HG03060 (cell line): Measurements from ENCODE around the gene OR5D18.
"Not testable (repeated sequence)": the region's sequence is repeated elsewhere in the genome, so short reads cannot be mapped to it uniquely, and the experiment has no call there.

Experiments
- ATAC-seq: cut with Tn5 transposase; IDR thresholded peaks from one replicate; pipeline ENCODE4 v1.9.1; 2021; ENCODE audit warnings: low read depth, moderate number of reproducible peaks; ENCODE audit not compliant: unreplicated experiment

The OR5D18 gene

GRCh38 chr11:55819330-55819729, at the start of gene OR5D18:
OR5D18 (plus strand) TSS chr11:55819630; CDS start chr11:55819630, 0 bp downstream.
- no peak for ATAC-seq

DNA sequence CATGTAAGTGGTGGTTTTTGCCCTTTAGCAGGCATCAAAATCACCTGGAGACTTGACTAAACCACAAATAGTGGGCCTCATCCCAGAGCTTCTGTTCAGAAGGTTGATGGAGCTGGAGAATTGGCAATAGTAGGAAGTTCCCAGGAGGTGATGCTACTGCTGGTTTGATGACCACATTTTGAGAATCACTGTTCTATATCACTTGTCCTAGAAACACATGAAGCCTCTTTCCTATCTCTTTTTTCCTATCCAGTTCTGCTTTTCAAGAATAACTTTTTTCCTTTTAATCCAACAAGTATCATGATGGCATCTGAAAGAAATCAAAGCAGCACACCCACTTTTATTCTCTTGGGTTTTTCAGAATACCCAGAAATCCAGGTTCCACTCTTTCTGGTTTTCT, 46.3 kb upstream of the OR5D18 start, which contains the start of gene OR5D13:
Gene OR5D13, plus strand, starts transcription at position 301 of the 400 bp plus-strand sequence. Its CDS starts 0 bp downstream, at position 301.
- no peak for ATAC-seq

DNA sequence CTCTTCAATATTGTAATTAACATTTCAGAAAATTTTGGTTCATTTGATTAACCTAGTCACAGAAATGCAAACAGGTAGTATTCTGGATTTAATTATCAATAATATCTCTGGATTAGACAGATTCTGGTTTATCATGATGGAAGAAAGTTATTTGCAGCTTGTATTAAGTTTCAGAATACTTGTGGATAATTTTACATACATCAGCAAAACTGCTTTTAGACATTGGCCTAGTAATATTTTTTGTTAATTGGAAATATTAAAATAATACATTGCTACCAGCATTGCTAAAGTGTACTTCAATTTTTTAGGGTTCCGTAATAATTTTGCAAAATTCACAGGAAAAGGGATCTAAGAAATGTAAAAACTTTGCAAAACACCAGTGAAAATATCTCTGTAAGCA, 27.8 kb upstream of the OR5D18 start:
- ATAC-seq, result no peak

DNA sequence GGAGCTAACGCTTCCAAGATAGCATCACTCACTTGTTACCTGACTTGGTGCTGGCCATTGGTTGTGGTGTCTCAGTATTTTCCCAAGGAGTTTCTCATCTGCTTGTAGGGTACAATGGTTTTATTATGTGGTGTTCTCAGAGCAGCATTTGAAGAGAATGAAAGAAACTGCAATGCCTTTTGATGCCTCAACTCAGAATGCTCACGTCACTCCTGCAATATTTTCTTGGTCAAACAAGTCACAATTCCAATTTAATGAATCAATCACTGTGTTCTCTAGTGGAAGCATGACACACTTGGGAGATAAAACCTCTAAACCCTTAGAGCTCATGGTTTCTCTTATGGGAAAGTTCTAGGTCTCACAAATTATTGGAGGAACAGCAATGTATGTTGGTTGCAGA, 26.1 kb upstream of the OR5D18 start:
- ATAC-seq, result no peak

DNA sequence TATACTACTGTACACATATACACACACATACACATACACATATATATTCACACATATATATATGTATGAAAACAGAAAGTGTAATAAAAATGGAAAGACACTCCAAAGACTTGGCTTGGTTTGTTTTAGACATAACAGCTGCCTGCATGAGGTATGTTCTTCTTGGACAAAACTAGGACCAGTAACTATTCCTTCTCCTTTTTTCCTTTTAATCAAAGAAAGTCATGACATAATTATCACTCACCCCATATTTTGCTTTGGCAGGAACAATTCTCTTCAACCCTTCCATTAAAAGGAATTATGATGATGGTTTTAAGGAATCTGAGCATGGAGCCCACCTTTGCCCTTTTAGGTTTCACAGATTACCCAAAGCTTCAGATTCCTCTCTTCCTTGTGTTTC, 24.2 kb upstream of the OR5D18 start, which contains the start of gene OR5D14:
Gene OR5D14, plus strand, starts transcription at position 301 of the 400 bp plus-strand sequence. Its CDS starts 0 bp downstream, at position 301.
- no peak for ATAC-seq

GRCh38 chr11:55806248-55806647, 13.2 kb upstream of the OR5D18 start:
- no peak for ATAC-seq

DNA sequence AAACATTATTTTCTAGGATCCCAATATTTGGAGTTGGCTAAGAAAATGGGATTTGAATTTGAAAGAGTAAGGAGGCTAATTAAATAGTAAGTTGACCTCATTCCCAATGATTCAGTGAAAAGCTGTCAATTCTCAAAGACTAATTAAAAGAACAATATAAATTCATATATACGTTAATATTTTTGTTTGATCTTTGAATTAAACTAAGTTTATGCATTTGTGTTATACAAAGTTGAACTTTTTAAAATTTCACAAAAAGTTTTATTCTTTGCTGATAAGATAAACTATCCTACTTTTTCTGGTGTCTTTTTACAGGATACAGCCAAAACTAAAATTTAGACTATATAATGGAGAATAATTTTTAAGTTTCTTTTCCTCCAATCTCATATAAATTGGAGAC, 8.4 kb upstream of the OR5D18 start, which contains the start of gene OR5L1:
Gene OR5L1, plus strand, starts transcription at position 301 of the 400 bp plus-strand sequence. CDS start 100 bp downstream, outside the sequence.
- ATAC-seq, result no peak

- no peak for ATAC-seq
Observed at GRCh38 chr11:55826919-55827318, 7.5 kb downstream of the OR5D18 start, which contains the start of gene OR5L2. OR5L2 (plus strand) TSS chr11:55827219; CDS start chr11:55827219, 0 bp downstream.

- no peak for ATAC-seq
Observed at GRCh38 chr11:55838452-55838851, 19.0 kb downstream of the OR5D18 start, which contains the start of gene OR5D16. OR5D16 (plus strand) TSS chr11:55838752; CDS start chr11:55838752, 0 bp downstream.

- ATAC-seq, result no peak
Observed at GRCh38 chr11:55847453-55847852, 28.0 kb downstream of the OR5D18 start.

DNA sequence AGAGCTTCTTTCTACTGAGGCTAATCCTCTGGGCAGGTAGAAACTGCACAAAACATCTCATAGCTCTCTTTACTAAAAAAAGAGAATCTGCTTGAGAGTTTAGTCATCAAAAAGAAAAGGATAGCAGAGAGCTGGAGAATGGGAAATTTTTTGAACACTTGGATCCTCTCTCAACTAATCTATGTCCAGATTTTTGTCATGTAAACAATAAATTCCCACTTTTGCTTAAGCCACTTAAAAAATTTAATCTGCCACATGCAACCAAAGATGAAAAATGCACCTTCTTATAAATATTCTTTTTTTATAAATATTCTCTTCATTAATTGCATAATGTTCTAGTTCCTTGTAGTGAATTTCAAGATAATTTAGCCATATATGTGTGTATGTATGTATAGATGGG, 29.6 kb downstream of the OR5D18 start:
- no peak for ATAC-seq

DNA sequence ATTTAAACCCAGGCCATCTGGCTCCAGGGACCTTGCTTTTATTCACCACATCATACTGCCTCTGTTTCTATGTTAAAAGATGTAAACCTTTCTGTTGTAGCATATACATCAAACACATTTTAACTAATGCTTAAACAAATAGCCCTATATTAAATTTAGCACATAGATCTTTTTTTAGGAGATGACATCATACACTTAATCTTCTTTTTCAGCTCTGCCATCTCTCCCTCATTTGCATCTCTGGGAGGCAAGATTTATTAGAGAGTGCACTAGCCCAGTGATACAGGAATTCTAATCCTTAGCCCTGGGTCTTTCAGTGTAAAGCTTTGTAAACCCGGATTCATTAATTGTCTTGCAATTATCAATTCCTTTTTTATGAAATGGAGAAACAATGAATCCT, 32.7 kb downstream of the OR5D18 start:
- ATAC-seq, result no peak

DNA sequence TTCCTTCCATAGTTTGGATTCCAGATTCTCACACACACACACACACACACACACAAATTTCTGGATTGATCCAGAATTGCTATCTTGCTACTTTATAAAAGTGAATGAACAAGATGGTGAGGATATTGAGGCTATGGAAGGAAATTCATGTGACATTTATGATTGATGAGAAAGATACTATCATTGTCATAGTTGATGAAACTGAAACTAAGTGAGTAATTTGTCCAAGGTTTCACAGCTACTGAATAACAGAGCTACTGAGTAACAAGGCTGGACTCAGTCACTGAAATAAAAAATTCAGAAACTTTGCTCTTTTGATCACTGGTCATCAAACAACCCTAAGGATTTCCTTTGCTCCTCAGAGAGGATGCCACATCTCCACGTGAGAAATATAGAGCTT, 35.3 kb downstream of the OR5D18 start:
- ATAC-seq, result no peak

DNA sequence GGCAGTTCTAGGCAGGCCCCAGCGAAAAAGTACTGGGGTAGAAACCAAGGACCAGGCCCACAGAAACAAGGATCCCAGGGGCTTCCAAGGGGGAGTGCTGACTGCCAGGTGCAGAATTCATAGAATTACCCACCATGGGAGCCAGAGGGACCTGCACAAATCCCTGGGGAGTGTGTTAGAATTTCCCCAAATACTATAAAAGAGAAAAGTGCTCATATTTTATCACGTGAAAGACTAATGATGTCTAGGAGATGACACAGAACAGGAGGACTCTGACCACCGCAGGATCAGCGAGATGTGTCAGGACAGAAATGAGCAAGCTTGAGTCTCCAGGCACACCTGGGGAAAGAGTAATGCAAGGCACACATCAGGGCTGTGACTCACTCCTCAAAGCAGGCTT, 47.9 kb downstream of the OR5D18 start:
- not testable (repeated sequence) for ATAC-seq
